Limb (tissue), 2 donors: Measurements from ENCODE around the gene PALM.
A peak's percentile ranks its signal among the peaks of the same experiment; 100 is the strongest.
"Not testable (repeated sequence)": the region's sequence is repeated elsewhere in the genome, so short reads cannot be mapped to it uniquely, and the experiment has no call there.

Experiments used
- DNase-seq, 2 donors: peaks; one replicate each; pipeline ENCODE4 v3.0.0-alpha.2; 2016; ENCODE audit errors: extremely low spot score in 2 of 2

The PALM gene

DNA sequence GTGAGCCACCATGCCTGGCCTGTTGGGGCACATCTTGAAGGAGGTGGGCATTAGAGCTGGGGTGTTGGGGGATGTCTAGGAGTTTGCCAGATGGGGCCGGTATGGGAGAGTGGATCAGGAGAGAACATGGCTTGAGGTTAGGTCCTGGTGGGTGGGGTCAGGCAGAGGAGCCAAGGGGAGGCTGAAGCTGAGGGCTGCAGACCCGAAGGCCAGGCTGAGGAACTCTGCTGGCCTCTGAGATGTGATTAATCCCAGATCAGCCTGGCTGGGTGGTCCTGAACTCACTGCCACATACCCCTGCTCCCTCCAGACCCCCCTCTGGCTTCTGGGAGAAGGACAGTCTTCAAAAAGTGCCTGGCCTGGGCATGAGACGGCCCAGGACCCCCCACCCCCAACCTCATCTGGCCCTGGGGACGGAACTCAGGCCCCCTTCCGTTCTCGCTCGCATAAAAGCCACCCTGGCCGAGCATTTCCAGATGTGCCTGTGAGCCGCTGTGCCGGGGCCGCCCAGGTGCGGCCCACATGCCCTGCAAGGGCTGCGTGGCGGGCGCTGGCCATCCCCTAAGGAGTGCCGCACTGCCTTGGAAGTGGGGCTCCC, 29.8 kb upstream of the PALM start:
- peak in 1 of 2 donors; percentile 50 for DNase-seq

DNA sequence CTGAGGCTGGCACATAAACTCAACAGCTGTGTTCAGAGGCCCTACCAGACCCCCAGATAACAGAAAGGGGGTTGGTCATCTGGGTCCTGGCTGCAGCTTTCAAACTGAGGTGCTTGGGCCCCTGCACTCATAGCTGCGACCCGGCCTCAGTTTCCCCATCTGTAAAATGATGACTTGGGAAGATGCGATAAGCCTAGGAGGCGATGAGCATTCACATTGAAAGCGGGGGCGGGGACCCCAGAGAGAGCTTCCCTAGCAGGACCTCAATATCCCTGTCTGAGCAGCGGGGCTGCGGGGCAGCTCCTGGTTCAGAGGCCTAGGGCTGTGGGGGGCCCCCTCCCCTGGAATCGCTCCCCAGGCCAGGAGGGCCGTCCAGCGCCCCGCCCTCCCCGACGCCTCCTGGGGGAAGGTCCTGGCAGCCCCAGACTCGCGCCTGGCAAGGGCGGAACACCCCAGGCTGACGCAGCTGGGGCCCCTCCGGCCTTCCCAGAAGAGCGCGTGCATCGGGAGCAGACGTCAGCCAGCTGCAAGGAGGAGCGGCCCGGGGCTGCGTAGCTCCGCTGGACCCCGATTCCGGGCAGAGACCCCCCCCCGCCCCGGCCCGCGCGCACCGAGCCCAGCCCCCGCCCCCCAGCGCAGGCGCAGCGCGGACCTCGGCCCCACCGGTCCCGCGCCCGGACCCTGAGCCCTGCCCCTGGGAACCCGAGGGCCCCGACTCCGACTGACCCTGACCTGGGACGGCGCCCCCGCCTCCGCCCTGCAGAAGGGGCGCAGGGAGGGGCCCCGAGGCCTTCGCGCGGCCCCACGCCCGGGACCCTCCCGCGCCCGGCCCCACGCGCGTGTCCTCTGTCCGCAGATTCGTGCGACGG, 29.1 kb upstream of the PALM start:
- DNase-seq: peak; percentile 82 to 88

DNA sequence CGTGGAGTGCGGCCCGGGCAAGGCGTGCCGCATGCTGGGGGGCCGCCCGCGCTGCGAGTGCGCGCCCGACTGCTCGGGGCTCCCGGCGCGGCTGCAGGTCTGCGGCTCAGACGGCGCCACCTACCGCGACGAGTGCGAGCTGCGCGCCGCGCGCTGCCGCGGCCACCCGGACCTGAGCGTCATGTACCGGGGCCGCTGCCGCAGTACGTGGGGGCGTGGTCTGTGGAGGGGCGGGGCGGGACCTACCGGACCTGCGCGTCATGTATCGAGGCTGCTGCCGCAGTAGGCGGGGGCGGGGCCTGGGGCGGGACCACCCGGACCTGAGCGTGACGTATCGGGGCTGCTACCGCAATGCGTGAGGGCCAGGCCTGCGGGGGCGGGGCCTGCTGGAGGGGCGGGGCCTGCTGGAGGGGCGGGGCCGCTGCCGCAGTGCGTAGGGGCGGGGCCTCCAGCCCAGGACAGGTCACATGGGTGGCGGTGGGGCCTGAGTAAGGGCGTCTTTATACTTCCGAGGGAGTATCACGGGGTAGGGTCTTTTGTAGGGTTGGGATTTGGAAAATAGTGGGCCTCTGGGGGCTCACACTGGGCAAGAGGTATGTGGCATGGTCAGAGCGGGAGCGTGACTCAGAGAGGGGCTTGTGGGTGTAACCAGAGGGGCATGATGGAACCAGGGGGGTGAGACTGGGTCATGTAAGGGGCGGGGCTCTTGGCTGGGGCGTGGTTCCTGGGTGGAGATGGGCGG, 28.3 kb upstream of the PALM start:
- peak; percentile 95 to 100 for DNase-seq

DNA sequence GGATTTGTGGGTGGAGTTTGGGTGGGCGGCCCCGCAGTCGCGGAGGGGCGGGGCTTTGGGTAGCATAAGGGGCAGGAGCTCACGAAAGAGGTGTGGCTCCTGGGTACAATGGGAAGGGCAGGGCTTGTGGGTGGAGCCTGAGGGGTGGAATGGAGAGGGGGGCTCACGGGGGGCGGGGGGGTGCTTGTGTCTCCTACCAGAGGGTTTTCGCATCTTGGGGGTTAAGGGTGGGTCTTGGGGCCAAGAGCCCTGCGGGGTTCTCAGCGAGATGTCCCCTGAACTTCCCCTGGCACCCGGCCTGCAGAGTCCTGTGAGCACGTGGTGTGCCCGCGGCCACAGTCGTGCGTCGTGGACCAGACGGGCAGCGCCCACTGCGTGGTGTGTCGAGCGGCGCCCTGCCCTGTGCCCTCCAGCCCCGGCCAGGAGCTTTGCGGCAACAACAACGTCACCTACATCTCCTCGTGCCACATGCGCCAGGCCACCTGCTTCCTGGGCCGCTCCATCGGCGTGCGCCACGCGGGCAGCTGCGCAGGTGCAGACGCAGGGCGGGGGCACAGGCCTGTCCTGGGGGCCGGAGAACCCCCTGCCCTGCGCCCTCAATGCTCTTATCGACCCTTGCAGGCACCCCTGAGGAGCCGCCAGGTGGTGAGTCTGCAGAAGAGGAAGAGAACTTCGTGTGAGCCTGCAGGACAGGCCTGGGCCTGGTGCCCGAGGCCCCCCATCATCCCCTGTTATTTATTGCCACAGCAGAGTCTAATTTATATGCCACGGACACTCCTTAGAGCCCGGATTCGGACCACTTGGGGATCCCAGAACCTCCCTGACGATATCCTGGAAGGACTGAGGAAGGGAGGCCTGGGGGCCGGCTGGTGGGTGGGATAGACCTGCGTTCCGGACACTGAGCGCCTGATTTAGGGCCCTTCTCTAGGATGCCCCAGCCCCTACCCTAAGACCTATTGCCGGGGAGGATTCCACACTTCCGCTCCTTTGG, 27.4 kb upstream of the PALM start:
- DNase-seq: no peak

DNA sequence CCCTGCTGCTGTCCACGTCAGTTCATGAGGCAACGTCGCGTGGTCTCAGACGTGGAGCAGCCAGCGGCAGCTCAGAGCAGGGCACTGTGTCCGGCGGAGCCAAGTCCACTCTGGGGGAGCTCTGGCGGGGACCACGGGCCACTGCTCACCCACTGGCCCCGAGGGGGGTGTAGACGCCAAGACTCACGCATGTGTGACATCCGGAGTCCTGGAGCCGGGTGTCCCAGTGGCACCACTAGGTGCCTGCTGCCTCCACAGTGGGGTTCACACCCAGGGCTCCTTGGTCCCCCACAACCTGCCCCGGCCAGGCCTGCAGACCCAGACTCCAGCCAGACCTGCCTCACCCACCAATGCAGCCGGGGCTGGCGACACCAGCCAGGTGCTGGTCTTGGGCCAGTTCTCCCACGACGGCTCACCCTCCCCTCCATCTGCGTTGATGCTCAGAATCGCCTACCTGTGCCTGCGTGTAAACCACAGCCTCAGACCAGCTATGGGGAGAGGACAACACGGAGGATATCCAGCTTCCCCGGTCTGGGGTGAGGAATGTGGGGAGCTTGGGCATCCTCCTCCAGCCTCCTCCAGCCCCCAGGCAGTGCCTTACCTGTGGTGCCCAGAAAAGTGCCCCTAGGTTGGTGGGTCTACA, 25.9 kb upstream of the PALM start:
- no peak for DNase-seq

DNA sequence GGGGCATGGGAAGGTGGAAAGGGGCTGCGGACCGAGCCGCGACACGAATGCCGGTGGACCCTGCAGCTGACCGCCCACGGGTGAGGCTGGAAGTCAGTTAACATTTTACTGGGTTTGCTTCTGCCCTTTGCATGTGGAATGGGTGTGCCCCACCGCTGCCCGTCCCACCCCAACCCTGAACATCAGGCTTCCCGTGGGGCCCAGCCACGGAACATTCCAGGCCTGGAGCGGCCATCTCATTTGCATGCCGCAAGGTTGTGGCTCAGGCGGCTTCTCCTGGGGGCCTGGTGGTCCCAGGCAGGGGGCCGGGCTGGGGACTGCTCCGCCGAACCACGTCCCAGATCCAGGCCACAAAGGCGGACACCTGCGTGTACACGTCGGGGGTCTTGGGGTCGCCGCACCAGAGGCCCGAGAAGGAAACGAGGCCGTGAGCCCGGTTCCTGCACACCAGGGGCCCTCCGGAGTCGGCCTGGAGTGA, 23.2 kb upstream of the PALM start:
- DNase-seq: no peak

DNA sequence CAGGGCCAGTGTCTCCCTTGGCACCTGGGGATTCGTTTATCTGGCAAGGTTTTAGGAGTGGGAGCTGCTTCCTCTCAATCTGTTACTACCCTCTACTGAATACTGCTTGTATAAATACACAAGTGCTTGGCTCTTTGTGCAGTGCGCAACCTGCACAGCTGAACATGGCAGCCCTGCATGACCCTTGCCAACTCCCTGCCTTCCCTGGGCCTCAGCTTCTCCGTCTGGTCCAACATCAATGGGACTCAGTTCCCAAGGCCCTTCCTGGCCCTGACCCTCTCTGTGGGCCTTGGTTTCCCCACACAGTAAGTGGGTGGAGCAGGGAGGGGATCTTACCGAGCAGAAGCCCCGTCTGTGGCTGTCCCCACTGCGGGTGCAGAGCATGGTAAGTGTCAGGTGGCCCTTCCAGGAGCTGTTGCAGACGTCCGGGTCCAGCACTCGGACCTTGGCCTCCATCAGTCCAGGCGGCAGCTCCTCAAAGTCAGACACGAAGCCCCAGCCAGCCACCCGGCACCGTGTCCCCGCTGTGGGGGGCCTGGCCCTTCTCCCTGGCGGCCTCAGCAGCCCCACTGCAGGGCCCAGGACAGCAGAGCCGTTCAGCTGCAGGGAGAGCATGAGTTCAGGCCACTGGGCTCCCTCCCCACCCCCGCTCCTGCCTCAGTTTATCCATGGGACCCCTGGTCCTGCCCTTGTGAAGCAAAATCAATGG, 22.0 kb upstream of the PALM start:
- no peak for DNase-seq

DNA sequence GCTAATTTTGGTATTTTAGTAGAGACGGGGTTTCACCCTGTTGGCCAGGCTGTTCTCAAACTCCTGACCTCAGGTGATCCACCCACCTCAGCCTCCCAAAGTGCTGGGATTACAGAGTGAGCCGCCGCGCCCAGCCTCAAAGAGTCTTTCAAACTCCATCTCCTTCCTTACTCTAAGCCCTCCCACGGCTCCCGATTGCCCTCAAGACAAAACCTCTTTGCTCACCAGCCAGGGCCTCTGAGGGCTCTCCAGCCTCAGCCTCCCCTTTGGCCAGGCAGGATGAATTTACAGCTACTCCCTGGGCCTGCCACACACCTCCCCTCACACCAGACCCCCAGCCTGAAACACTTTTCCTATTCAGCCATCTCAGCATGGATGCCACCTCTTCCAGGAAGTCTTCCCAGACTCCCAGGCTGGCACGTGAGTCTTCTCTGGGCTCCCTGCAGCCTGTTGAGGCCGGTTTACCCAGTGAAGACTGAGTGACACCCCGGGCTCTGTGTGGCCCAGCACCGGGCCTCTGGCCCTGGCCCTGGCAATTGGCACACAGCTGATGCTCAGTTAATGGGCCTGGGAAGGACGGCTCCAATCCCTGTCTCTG, 21.1 kb upstream of the PALM start:
- no peak for DNase-seq

DNA sequence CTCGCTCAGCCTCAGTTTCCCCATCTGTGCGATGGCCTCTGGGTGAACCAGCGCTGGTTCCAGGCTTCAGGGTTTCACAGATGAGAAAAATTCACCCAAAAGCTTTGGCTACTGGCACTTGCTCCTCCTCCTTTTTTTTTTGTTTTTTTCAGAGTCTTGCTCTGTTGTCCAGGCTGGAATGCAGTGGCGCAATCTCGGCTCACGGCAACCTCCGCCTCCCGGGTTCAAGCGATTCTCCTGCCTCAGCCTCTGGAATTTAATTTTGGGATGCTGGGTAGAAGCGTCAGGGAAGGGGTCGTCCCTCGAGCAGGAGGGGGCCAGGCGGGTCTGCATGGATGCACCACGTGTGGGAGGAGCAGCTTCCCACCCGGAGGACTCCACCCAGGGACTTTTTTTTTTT, 20.5 kb upstream of the PALM start:
- no peak for DNase-seq

DNA sequence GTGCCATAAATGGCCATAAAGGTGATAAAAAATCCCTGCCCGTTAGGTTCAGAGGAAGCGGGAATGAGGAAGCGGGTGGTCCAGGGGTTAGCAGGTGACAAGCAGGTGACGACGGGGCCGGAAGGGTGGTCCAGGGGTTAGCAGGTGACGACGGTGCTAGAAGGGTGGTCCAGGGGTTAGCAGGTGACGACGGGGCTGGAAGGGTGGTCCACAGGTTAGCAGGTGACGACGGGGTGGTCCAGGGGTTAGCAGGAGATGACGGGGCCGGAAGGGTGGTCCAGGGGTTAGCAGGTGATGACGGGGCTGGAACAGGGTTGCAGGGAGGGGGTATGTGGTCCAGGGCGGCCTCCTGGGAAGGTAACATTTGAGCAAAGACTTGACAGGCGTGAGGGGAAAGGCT, 19.7 kb upstream of the PALM start:
- DNase-seq: no peak

DNA sequence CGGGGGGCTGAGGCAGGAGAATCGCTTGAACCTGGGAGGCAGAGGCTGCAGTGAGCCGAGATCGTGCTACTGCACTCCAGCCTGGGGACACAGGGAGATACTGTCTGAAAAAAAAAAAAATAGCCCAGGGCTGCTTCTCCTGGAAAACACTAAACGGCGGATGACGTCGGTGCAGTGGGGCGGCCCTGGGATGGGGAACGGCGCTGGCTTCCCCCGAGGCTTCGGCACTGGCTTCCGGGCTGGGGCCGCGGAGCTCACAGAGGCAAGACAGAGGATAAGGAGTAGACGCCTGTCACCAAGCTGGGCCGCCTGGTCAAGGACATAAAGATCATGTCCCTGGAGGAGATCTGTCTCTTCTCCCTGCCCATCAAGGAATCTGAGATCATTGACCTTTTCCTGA, 18.5 kb upstream of the PALM start:
- DNase-seq: no peak

DNA sequence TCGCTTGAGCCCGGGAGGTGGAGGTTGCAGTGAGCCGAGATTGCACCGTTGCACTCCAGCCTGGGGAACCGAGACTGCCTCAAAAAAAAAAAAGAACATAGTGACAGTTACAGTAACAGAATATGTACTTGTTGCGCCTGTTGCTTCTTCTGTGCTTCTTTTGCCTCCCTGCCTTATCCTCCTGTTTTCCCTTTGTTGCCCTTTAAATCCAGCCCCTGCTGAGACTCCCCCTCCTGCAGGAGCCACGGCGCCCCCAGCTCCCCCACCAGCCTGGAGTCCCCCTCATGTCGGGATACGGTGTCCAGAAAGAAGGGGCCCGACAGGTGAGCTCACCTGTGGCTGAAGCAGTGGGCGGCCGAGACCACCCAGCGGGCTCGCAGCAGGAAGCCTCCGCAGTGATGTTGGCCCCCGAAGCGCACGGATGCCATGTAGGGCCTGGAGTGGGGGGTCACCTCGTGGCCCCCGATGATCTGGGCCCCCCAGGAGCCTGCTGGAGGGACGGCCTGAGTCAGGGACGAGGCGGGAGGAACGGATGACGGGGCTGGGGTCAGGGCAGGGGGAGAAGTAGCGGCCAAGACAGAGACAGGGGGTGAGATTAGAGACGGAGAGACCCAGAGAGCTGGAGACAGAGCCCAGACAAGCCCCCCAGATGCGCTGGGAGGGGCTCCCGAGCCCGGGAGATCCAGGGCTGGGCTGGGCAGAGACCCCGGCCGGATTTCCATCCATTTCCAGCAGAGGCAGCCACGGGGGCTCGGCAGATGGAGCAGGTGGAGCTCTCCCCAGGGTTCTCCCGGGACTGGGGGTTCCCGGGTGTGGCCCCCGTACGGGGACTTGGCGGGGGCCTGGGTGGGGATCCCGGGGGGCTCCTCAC, 14.0 kb upstream of the PALM start:
- no peak for DNase-seq

DNA sequence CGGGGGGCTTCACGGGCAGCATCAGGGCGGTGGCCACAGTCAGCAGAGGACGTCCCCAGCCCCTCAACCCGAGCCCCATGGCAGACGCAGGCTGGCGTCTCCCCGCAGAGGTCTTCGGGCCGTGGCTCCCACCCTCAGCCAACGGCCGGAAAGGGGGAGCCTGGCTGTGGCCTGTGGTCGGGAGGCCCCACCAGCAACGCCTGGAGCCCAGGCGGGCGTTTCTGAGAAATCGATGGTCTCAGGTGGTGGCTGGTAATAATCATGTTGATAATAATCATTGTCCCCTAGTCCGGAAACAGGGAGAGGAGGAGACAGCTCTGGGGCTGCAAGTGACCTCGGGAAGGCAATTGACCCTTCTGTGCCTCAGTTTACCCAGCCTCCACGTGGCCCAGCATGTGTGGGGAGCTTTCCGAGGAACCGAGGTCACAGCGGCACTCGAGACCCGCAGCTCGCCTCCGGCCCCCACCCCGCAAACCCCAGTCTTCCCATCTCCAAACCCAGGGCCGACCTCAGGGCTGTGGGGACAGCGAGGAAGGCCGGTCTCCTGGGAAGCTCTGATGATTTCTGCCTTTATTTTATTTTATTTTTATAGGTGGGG, 13.3 kb upstream of the PALM start, which contains the start of gene PRSS57:
Gene PRSS57 (minus strand): TSS at position 101 of the 598 bp plus-strand sequence. CDS start 22 bp downstream, at position 79.
- no peak for DNase-seq

DNA sequence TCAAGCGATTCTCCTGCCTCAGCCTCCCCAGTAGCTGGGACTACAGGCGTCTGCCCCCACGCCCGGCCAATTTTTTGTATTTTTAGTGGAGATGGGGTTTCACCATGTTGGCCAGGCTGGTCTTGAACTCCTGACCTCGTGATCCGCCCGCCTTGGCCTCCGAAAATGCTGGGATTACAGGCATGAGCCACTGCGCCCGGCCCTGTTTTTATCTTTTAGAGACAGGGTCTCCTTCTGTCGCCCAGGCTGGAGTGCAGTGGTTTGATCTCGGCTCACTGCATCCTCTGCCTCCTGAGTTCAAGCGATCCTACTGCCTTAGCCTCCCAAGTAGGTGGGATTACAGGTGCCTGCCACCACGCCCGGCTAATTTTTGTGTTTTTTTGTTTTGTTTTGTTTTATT, 10.2 kb upstream of the PALM start:
- not testable (repeated sequence) for DNase-seq

DNA sequence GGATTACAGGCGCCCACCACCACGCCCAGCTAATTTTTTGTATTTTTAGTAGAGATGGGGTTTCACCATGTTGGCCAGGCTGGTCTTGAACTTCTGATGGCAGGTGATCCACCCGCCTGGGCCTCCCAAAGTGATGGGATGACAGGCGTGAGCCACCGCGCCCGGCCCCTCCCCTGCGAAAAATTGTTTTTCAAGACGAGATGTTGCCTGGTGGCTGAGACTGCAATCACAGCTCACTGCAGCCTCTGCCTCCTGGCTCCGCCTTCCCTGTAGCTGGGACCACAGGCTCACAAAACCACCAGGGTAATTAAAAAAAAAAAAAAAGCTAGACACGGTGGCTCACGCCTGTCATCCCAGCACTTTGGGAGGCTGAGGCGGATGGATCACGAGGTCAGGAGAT, 8.8 kb upstream of the PALM start:
- not testable (repeated sequence) for DNase-seq

DNA sequence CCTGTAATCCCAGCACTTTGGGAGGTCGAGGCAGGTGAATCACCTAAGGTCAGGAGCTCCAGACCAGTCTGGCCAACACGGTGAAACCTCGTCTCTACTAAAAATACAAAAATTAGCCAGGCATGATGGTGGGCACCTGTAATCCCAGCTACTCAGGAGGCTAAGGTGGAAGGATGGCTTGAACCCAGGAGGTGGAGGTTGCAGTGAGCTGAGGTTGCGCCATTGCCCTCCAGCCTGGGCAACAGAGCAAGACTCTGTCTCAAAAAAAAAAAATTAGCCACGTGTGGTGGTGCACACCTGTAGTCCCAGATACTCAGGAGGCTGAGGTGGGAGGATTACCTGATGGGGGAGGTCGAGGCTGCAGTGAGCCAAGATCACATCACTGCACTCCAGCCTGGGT, 5.9 kb upstream of the PALM start:
- DNase-seq: not testable (repeated sequence)

DNA sequence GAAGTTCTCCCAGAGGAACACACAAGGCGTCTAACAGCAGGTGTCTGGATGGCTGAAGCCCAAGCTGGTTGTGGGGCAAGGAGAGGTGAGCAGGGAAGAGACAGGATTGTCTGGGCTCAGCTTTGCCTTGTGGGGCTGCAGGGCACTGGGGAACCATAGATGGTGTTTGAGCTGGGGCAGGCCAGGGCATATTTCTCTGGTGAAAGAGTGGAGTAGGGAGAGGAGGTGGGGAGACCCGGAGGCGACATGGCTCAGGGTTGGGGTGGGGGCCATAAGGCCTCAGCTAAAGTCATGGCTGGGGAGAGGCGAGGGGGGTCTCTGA, 5.4 kb upstream of the PALM start:
- DNase-seq: no peak
